Measurements from ENCODE around the gene CCDC81.

DNA sequence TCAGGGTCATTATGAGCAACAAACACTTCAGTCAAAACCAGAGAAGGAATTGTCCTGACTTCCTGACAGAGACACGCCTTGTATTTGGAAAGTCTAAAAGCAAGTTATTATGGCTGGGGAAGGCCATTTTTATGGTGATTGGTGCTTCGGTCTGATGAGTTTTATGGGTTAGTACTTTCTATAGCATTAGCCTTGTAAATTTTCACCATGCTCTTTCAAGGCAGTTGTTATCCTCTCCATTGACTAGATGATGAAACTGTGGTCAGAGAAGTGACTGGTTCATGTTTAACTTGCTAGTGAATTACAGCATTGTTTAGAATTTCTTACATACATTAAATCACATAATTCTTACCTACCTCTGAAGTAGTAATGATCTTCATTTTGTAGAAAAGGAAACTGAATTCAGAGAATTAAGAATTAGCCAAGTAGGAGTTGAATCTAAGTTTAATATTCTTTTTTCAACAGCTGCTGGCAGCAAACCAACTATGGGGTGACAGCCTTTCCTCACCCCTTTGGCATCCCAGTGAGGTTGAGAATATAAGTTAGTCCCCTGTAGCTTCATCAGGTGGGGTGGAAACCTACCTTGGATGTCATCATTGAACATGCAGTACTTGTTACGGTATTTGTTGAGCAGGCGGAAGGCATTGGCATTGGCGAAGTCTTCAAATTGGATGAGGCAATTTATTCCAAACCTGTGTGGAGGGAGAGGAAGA lies 90.0 kb downstream of the CCDC81 start:
- TF ChIP-seq CTCF (IDR thresholded peaks at IDR 0.05) (no peak), POLR2A (IDR thresholded peaks at IDR 0.05) (no peak)
